Urothelium cell line (cell line): ENCODE data around the gene GNMT.
A peak's percentile ranks its signal among the peaks of the same experiment; 100 is the strongest.

ENCODE experiments used
- DNase-seq: peaks from one replicate; pipeline ENCODE4 v3.0.0; 2011; ENCODE audit warnings: low spot score, mixed read lengths
- FAIRE-seq: peaks from 2 replicates; lab custom pipeline; 2011; peaks lifted over from hg19 to GRCh38; lab: Jason Lieb, UNC

GNMT gene

DNA sequence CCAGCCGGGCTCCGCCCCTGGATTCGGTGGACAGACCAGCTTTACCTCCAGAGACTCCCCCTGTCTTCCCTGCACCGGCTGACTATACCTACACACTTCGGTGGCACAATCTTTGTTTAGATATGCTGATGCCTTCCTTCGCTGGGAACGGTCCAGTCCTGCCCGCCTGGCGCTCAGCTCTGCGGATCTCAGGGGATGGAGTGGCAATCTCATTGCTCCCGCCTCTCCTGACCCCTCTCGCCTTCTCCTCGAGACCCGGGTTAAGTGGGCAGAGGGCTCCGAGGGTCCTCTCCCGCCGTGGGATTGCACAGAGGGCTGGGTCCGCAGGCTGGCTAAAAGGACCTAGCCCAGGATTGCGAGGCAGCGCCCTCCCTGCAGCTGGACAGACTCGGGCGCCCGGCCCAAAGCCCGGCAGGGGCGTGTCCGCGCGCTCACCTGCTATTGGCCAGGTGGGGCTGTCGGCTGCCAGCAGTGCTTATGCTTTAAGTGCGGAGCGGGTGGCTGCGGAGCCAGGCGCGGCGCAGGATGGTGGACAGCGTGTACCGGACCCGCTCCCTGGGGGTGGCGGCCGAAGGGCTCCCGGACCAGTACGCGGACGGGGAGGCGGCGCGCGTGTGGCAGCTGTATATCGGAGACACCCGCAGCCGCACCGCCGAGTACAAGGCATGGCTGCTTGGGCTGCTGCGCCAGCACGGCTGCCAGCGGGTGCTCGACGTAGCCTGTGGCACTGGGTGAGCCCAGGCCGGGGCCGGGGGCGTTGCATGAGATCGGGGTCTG is at the start of gene GNMT:
TSS of gene GNMT (plus strand) at position 512 of the 777 bp plus-strand sequence. CDS start at position 526, 14 bp downstream.
- FAIRE-seq, result no peak

DNA sequence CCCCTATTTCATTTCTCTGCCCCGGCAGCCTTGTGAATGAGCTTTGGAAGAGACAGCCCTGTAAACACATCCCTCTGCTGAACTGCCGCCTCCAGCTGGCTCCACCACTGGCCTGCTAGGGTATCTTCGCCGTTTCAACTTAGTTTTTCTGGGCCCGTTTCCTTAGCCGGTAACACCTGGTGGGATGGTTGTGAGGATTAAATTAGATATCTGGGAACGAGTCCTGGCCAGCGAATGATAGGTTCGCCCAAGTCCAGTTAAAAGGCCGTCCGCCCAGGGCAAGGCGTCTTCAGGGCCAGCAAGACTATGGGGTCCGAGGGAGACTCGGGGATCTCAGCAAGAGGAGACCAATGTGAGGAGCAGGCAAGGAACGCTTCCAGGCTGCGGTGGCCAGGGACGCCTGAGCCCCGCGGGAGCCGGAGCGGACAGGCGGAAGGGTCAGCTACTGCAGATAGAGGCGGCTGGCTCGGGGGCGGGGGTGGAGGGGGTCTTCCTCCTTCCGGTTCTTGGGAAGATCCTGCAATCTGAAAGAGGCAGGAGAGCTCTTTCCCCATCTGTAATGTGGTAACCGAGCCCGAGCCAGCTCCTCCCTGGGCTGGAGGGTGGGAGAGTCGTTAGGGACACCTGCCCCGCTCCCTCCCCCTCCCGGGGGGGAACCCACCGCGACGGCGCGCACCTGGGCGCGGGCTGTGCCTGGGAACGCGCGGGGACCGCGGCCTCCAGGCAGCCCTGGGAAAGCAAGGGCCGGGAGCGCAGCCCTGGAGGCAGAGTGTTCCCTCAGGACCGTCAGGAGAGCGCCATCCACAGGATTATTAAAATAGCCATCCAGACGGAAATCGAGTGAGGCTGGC is 49.2 kb upstream of the GNMT start:
- DNase-seq (no peak), FAIRE-seq (no peak)

More for the DNA sequence above, at the start of gene GNMT:
- DNase-seq, result no peak

DNA sequence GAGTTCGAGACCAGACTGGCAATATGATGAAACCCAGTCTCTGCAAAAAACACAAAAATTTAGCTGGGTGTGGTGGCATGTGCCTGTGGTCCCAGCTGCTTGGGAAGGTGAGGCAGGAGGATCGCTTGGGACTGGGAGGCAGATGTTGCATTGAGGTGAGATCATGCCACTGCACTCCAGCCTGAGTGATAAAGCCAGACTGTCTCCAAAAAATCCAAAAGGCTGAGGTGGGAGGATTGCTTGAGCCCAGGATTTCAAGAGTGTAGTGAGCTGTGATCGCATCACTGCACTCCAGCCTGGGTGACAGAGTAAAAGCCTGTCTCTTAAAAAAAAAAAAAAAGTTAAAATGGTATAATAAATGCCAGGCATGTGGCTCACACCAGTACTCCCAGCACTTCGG is 46.0 kb upstream of the GNMT start:
- DNase-seq (no peak), FAIRE-seq (no peak)

DNA sequence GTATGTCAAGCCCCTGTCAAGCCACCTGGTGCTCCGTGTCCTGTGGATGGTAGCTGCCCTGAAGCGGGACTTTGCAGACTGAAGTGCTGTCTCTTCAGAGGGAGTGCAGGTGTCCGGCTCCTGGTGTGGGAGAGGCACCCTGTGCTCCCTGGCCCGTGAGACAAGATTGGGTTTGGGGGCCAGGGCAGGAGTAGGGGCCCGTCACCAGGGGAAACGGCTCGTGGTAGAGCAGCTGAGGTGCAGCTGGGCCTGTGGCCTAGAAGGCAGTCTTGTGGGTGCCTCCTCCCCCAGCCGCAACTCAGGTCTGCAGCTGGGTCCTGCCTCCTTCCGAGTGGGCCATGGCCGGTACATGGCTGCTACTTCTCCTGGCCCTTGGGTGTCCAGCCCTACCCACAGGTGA is 44.8 kb upstream of the GNMT start, which contains the start of gene PTCRA:
TSS of gene PTCRA (plus strand) at position 322 of the 400 bp plus-strand sequence. CDS start at position 339, 17 bp downstream.
- no peak for FAIRE-seq

DNA sequence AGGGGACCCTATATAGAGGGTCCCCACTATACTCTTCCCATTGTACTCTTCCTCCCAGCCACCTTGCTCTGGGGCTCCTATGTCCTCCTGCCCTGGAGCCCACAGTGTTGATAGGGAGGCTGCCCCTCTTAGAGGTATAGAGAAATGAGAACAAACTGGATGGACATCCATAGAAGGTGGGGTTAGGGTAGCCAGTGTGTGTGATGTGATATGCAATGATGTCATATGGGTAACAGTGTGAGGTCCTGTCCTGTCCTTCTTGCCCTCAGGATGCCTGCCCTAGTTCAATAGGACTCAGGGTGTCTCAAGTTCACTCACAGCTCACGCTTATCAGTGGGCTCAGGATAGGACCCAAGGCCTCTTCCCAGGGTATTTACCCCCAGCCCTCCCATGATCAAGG is 44.3 kb upstream of the GNMT start:
- no peak for FAIRE-seq
- no peak for DNase-seq

More for the DNA sequence above, 44.8 kb upstream of the GNMT start, which contains the start of gene PTCRA:
- no peak for DNase-seq

DNA sequence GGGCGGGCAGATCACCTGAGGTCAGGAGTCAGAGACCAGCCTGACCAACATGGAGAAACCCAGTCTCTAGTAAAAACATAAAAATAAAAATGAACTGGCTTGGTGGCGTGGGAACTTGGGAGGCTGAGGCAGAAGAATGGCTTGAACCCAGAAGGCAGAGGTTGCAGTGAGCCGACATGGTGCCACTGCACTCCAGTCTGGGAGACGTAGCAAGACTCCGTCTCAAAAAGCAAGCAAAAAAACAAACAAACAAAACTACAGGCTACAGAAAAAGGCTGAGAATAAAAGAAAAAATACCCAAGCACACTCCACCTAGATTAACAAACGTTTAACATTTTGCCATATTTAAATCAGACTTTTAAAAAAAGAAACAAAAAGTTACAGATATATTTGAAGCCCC is 38.8 kb upstream of the GNMT start:
- DNase-seq (no peak), FAIRE-seq (no peak)

DNA sequence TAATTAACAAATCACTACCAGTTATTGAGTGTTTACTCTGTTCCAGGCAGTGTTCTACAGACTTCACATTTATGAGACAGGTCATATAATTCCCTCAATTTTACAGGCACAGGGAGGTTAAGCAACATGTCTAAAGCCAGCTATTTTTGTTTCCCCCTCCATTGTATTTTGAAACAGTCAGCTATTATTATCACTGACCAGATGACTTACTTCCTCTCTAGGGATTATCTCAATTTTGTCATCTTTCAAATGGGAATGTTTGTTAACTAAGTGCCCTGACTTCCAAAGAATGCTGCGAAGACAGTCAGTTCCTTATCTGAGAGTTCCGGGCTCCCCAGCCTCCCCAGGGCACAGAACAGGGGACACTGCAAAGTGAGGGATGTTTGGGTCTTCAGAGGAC is 36.9 kb upstream of the GNMT start:
- DNase-seq, result no peak

DNA sequence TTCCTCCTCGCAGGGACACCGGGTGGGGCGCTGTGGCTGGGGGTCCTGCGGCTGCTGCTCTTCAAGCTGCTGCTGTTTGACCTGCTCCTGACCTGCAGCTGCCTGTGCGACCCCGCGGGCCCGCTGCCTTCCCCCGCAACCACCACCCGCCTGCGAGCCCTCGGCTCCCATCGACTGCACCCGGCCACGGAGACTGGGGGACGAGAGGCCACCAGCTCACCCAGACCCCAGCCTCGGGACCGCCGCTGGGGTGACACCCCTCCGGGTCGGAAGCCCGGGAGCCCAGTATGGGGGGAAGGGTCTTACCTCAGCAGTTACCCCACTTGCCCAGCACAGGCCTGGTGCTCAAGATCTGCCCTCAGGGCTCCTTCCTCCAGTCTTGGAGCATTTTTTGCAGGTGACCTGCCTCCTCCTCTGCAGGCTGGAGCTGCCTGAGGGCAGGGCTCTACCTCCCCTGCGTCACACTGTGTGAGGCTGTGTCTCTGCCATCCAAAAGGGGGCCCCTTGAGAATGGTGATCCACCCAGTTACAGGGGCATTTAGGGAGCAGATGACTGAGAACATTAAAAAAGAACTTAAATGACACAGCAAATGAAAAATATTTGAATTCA is 35.2 kb upstream of the GNMT start:
- no peak for FAIRE-seq
- DNase-seq, result no peak

More for the DNA sequence above, 36.9 kb upstream of the GNMT start:
- FAIRE-seq, result no peak

DNA sequence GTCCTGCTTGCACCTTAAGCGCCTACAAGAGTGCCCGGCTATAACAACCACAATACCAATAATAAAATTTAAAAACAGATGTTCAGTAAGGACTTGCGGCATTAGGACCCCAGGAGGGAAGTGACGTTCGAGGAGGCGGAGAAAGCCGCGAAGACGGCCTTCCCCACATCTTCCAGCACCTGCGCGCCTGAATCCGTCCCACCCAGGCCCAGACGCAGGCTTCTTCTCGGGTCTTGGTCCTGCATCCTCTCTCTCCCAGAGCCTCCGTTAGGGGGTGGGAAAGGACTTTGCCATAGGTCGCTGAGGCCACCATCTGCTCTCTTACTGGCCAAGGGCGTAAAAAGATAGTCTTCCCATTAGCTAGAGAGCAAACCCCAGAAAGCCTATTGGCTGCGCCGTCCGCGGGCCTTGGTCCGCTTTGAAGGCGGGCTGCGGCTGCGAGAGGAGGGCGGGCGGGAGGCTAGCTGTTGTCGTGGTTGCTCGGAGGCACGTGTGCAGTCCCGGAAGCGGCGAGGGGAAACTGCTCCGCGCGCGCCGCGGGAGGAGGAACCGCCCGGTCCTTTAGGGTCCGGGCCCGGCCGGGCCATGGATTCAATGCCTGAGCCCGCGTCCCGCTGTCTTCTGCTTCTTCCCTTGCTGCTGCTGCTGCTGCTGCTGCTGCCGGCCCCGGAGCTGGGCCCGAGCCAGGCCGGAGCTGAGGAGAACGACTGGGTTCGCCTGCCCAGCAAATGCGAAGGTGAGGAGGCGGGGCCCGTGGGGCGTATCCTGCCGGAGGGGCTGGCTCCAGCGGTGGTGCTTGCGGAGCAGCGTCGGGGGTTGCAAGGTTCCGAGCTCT is 31.4 kb upstream of the GNMT start, which contains the start of gene CNPY3:
TSS of gene CNPY3 (plus strand) at position 495 of the 835 bp plus-strand sequence. CDS start at position 586, 91 bp downstream.
- FAIRE-seq (no peak), DNase-seq (peak; percentile 96)

DNA sequence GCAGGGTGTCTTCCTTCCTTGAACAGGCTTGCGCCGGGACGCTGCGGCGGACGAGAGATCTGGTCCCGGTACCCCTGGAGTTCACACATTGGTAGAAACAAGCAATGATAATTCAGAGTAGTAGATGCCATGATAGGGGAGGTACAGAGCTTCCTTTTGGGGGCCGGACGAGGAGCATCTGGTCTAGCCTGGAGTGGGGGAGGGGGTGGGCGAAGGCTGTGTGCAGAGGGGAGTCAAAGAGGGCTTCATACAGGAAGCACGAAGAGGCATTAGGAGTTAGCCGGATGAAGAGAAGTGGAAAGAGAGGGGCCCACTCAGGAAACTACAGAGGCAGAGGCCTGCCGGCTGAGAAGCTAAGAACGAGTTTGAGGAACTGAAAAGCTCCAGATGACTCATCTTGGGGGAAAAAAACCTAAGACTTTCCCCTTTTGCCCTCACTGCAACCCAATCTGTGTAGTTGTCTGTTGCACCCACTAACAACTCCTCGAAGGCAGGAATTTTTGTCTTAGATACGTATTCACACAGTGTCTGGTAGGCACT is 30.7 kb upstream of the GNMT start:
- DNase-seq (peak; percentile 45), FAIRE-seq (no peak)

DNA sequence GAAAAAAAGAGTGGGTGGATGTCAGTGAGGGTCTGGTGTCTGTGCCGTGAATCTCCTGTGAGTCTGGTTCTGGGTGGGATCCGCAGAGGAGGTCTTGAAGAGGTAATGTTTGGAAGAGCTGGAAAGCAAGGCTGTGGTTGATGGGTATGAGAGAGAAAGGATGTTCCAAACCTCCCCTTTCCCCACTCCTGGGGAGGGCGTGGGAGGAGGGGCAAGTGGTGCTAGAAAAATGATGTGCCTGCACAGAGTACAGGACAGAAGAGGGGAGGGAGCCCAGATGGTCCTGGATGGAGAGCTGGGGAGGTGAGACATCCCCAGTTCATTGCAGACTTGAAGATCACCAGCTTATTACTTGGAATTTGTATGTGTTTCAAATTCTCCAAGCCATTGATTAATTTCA is 28.1 kb upstream of the GNMT start:
- no peak for FAIRE-seq

DNA sequence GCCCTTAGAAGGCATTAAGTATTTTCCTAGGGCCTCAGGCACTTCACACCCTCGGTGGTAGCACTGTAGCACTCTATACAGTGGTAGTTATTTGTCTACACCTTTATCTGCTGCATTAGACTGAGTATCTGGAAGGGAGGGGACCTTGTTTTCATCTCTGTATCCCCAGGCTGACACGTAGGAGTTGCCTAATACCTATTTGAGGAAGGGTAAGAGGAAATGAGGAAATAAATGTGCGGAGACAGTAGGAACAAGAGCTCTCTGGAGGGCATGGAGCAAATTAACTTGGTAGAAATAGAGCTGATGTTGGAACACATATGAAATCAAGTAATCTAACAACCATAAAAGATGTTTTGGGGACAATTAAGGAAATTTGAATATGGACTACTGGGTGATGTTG is 27.3 kb upstream of the GNMT start:
- no peak for DNase-seq

More for the DNA sequence above, 28.1 kb upstream of the GNMT start:
- no peak for DNase-seq

DNA sequence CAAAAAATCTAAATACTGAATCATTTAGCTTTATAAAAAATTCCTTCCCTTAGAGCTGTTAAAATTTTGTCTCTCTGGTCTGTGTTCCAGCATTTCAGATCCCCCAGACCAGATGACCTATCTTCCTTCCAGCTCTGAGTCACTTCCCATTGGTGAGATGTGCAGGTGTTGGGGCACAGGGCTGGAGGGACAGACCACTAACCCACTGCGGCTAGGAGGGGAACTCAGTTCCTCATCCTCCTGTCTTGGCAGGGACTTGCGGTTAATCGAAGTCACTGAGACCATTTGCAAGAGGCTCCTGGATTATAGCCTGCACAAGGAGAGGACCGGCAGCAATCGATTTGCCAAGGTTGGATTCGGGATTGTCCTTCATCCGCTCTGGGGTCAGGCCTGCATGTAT is 25.2 kb upstream of the GNMT start:
- no peak for DNase-seq
- FAIRE-seq, result no peak

More for the DNA sequence above, 27.3 kb upstream of the GNMT start:
- no peak for FAIRE-seq

DNA sequence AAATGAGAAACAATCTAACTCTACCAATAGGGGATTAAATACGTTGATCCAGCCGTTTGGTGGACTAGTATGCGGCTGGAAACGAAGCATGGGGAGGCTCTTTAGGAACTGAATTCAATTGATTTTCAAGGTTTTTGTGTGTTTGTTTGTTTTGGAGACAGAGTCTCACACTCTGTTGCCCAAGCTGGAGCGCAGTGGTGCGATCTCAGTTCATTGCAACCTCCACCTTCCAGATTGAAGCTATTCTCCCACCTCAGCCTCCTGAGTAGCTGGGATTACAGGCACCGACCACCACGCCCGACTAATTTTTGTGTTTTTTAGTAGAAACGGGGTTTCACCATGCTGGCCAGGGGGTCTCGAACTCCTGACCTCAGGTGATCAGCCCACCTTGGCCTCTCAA is 24.2 kb upstream of the GNMT start:
- DNase-seq (no peak), FAIRE-seq (no peak)

DNA sequence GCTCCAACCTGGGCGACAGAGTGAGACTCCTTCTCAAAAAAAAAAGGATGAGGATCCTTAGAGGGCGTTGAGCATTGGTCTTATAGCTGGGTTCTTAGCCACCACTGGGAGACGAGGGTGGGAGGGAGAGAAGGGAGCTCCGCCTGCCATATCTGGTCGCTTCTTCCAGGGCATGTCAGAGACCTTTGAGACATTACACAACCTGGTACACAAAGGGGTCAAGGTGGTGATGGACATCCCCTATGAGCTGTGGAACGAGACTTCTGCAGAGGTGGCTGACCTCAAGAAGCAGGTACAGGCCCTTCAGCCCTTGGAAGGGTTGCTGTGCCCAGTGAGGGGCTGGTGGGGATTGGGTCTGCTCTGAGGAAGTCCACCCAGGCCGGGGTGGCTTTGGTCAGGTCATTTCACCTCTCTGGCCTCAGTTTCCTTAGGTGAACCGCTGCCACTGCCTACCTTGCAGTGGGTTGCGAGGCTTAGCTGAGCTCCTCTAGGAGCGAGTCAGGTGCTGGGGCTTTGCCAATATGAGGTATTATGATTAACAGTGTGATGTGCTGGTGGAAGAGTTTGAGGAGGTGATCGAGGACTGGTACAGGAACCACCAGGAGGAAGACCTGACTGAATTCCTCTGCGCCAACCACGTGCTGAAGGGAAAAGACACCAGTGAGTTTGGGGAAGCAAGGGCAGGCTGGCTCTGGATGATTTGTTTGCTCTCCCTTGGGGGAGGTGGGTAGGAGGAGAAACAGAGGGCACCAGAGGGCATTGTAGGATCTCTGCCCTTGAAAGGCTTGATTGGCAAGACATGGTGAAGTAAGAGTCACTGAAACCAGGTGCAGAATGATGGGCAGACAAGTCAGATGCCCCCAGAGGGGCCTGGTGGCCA is 22.8 kb upstream of the GNMT start:
- no peak for DNase-seq
- no peak for FAIRE-seq

DNA sequence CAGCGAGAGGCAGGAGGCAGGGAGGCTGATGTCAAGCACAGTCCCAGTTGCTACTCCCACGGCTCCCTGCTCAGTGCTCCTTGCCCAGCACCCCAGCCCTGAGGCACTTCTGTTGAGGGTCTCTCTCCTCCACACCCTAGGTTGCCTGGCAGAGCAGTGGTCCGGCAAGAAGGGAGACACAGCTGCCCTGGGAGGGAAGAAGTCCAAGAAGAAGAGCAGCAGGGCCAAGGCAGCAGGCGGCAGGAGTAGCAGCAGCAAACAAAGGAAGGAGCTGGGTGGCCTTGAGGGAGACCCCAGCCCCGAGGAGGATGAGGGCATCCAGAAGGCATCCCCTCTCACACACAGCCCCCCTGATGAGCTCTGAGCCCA is 22.1 kb upstream of the GNMT start:
- FAIRE-seq, result no peak

DNA sequence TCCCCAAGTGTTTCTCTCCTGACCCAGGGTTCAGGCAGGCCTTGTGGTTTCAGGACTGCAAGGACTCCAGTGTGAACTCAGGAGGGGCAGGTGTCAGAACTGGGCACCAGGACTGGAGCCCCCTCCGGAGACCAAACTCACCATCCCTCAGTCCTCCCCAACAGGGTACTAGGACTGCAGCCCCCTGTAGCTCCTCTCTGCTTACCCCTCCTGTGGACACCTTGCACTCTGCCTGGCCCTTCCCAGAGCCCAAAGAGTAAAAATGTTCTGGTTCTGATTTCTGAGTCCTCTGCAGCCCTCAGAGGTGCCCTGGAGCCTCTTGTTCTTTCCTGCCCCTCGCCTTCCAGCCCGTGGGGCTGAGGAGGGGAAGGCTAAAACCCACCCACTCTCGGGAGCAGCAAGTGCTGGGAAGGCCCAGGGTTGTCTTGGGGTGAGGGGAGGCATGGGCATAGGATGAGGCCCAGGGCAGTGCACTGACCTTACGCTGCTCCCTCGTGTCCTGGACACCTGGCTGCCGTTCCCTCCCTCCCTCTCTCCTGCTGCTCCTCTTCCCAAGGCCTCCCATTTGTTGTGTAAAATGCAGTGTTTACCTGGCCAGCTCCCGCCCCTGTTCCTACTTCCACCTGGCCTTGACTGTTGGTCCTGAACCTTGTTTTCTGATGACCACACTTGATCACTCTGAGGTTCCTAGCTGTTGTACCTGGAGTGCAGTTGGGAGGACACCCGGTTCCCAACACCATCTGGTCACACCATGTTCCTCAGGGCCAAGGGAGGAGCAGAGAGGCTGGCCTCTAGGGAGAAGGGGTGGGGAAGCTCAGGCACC is 21.4 kb upstream of the GNMT start:
- DNase-seq (no peak), FAIRE-seq (no peak)

More for the DNA sequence above, 22.1 kb upstream of the GNMT start:
- DNase-seq, result no peak

DNA sequence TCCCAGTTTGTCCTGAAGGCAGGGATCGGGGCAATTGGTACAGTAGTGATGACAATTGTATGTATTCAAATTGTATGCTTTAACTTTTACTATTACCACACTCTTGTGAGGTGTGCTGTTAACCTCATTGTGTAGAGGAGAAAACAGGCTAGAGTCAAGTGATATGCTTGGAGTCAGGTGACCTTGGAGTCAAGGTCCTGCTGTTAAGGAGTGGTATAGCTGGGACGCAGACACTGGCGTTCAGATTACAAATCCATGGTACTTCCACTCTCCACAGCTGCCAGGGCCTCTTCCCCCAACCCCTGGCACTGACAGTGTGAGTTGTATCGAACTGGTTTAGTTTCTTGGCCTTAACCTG is 20.8 kb upstream of the GNMT start:
- no peak for FAIRE-seq

More for the DNA sequence above, 20.8 kb upstream of the GNMT start:
- no peak for DNase-seq
